Measurements from ENCODE around the gene MN1.

The MN1 gene

DNA sequence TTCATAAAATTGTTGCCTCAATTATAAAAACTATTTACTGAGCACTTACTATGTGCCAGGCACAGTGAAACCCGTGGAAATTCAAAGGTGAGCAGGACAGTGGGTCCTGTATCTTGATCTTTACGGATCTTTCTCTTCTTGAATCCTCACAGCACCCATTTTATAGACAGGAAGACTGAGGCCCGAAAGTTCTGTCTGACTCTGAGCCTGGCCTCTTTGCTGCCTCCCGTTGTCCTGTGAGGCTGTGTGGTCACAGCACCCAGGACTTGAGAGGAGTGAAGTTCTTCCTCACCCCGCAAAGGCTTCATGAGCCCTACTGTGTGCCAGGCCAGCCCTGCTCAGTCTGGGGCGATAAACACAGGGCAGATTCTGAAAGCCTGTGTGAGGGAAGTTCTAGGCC, 13.4 kb upstream of the MN1 start:
- no peak for DNase-seq (ENCODE audit: low spot score)
- TF ChIP-seq, protein P1, sequence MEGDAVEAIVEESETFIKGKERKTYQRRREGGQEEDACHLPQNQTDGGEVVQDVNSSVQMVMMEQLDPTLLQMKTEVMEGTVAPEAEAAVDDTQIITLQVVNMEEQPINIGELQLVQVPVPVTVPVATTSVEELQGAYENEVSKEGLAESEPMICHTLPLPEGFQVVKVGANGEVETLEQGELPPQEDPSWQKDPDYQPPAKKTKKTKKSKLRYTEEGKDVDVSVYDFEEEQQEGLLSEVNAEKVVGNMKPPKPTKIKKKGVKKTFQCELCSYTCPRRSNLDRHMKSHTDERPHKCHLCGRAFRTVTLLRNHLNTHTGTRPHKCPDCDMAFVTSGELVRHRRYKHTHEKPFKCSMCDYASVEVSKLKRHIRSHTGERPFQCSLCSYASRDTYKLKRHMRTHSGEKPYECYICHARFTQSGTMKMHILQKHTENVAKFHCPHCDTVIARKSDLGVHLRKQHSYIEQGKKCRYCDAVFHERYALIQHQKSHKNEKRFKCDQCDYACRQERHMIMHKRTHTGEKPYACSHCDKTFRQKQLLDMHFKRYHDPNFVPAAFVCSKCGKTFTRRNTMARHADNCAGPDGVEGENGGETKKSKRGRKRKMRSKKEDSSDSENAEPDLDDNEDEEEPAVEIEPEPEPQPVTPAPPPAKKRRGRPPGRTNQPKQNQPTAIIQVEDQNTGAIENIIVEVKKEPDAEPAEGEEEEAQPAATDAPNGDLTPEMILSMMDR (IDR thresholded peaks at IDR 0.05), result no peak
- Histone ChIP-seq H3K27ac (no peak overlapping the region), H3K4me3 (no peak overlapping the region)

DNA sequence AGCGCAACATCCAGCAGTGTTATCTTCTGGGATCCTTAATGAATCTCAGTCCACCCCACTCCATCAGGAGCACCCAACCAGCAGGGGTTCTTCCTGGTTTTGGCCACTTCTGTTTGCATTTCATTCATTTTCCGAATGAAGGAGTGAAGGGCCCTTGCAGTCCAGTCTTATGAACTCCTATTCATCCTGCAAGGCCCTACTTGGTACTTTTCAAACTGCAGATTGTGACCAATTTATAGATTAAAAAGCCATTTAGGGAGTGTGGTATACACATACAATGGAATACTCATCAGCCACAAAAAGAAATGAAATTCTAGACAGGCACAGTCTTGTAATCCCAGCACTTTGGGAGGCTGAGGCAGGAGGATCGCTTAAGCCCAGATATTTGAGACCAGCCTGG, 10.2 kb upstream of the MN1 start:
- DNase-seq (ENCODE audit: low spot score), result no peak
- Histone ChIP-seq H3K27ac (peak overlapping the region; percentile 70 to 90), H3K4me3 (no peak overlapping the region)
- TF ChIP-seq, protein P1 (IDR thresholded peaks at IDR 0.05), result no peak

DNA sequence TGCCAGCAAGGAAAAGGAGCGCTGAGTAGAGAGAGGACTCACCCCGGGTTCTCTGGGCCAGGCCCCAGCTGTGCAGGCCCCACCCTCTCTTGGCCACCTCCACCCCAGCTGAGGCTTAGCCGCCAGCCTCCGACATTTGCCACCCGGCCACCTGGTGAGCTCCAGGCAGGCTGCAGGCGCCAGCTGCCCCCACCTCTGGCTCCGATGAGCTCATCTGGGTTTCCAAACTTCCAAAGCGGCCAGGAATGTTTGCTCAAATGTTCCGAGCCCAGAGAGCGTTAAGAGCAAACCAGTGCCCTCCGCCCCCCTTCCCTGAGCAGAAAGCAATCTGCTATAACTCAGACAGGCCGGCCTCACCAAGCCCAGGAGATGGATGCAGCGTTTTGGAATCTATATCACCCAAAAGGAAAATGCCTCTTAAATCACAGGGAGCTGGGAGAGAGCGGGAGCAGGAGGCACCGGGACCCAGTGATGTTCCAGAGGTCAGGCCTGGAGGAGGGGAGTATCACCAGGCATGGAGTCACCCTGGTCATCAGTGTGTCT, 9.1 kb upstream of the MN1 start:
- peak; percentile 97 for DNase-seq (ENCODE audit: low spot score)
- Histone ChIP-seq H3K4me3 (peak overlapping the region; percentile 12), H3K27ac (peak overlapping the region; percentile 80 to 90)
- TF ChIP-seq, protein P1 (IDR thresholded peaks at IDR 0.05), result no peak

DNA sequence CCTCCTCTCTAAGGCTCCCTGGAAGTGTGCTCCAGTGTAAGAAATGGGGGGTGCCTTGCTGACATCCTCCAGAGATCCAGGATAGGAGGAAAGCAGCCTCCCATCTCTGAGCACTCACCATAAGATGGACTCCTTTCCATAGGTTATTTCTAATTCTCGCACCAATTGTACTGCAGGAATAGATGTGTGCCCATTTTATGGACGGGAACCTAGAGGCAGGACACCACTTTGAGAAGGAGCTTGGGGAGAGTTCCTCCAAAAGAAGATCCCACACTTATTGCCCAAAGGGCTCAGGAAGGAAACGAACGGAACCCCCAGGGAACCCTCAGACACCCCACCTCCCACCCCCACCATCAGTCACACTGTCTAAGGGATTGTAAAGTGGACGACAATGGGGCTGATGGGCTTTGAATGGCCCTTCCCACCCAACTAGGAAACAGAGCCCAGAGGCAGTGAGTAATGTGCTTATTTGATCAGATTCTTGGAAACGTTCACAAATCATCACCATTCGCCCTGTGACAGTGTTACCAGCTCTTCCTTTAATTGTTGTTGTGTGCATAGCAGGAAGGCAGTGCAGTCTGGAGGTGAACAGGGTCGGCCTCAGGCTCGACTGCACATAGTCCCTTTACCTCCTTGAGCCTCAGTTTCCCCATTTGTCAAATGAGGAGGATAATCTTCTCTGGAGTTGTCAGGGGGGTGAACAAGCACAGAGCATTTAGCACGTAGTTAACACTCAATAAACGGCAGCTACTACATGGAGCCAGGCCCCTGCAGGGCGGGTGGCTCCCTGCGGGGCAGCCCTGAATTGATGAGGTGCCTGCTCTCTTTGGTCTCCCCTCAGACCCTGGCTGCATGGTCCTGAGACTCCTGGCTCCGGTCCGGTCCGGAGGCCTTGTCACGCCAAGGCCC, 8.4 kb upstream of the MN1 start:
- TF ChIP-seq, protein P1 (IDR thresholded peaks at IDR 0.05), result no peak
- DNase-seq (ENCODE audit: low spot score), result no peak
- Histone ChIP-seq H3K27ac (peak overlapping the region; percentile 80 to 90), H3K4me3 (peak overlapping the region; percentile 12)

DNA sequence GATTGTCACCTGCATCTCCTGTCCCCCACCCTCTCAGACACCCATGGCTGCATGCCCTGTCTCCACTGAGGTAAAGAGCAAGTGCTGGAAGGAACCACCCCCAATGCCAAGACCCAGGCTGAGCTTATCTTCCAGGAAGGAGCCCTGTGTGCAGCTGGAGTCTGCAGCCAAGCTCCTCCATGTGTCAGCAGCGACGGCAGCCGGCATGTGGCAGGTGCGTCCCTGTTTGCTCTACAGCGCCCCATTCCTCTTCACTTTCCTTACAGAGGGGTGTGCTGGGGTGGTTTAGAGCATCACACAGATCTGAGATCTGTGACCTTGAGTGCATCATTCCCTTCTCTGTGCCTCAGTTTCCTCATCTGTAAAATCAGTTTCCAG, 7.7 kb upstream of the MN1 start:
- TF ChIP-seq, protein P1 (IDR thresholded peaks at IDR 0.05), result no peak
- no peak for DNase-seq (ENCODE audit: low spot score)
- Histone ChIP-seq H3K27ac (peak overlapping the region; percentile 80 to 90), H3K4me3 (no peak overlapping the region)

DNA sequence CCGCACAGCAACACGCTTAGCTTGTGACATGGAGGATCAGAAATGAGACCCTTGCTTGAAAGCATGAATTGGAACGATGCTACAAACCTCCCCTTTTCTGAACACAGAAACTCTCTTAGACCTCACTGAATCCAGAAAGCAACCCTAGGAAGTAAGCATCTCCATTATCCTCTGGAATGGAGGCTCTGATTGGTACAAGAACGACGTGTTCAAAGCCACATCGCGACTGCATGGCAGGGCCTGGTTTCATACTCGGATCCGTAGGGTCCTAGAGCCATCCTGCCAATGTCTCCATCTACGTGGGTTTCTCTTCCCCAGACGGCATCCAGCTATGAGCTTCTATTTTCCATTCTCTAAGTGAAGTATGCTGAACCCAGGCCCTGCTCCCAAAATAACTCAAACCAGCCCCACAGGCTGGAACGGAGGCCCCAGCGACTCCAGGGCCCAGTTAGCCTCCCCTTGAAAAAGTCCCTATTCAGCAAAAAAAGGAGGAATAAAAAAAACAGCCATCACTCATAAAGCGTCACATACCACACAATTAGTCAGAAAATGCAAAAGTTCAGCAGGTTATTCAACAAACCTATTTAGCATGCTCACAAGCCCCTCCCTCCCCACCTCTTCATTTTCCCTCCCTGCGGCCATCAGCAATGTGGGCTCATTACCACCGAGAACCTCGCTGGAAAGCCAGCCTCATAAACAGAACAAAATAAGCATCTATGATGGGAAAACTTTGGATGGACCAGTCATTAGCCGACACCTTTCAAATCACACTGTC, 7.1 kb upstream of the MN1 start:
- H3K4me3 ChIP-seq, result no peak overlapping the region
- TF ChIP-seq, protein P1 (IDR thresholded peaks at IDR 0.05), result no peak
- no peak for DNase-seq (ENCODE audit: low spot score)
- H3K27ac ChIP-seq, result peak overlapping the region; percentile 80 to 90

Measured in coronary artery (tissue), 2 donors.